ENCODE measurements around the gene FKBP5.

FKBP5 gene

DNA sequence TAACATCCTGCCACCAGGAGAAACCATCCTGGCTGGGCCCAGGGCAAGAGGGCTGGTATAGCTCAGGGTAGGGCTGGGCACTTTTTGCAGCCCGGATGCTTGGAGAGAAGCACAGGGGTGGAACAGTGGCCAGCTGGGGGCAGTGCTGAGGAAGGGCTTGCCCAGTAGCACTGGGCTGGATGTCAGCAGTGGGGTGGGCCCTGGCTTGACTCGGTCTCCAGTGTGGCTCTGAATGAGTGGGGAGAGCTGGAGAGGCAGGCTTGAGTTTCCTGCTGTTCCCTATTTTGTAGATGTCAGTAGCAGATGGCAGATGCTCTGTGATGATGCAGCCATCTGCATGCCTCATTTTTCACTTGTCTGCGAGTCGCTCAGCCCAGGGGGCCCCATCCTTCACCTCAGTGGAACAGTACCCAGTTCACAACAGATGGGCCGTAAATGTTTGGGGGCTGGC, 119.7 kb downstream of the FKBP5 start:
- peak; percentile 39; the same call in 1 of the 2 replicates for TF ChIP-seq RAD21 (IDR thresholded peaks at IDR 0.05; ENCODE audit: low read depth)
- no peak for TF ChIP-seq EGR1 (IDR thresholded peaks at IDR 0.05)
- TF ChIP-seq, protein P1, sequence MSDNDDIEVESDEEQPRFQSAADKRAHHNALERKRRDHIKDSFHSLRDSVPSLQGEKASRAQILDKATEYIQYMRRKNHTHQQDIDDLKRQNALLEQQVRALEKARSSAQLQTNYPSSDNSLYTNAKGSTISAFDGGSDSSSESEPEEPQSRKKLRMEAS (IDR thresholded peaks at IDR 0.05) = no peak

GRCh38 chr6:35566794-35567193, 121.9 kb downstream of the FKBP5 start:
- TF ChIP-seq ZBTB7A (IDR thresholded peaks at IDR 0.05; ENCODE audit: low read depth) = no peak
- no peak for TF ChIP-seq CREB1 (IDR thresholded peaks at IDR 0.05; ENCODE audit: low read depth)
- TF ChIP-seq TCF12 (IDR thresholded peaks at IDR 0.05; ENCODE audit: low read depth) = no peak
- TF ChIP-seq FOXM1 (IDR thresholded peaks at IDR 0.05; ENCODE audit: borderline replicate concordance, low read depth) = no peak
- no peak for TF ChIP-seq EP300 (IDR thresholded peaks at IDR 0.05; ENCODE audit: borderline replicate concordance)
- TF ChIP-seq YY1 (IDR thresholded peaks at IDR 0.05; ENCODE audit: low read depth) = no peak
- TF ChIP-seq REST (IDR thresholded peaks at IDR 0.05; ENCODE audit: low read depth) = no peak
- TF ChIP-seq TAF1 (IDR thresholded peaks at IDR 0.05; ENCODE audit: low read depth) = no peak
- TF ChIP-seq, protein P1 (IDR thresholded peaks at IDR 0.05) = no peak
- no peak for TF ChIP-seq CEBPB (IDR thresholded peaks at IDR 0.05)
- TF ChIP-seq RAD21 (IDR thresholded peaks at IDR 0.05; ENCODE audit: low read depth) = no peak
- TF ChIP-seq EGR1 (IDR thresholded peaks at IDR 0.05) = no peak
- TF ChIP-seq, protein P2, sequence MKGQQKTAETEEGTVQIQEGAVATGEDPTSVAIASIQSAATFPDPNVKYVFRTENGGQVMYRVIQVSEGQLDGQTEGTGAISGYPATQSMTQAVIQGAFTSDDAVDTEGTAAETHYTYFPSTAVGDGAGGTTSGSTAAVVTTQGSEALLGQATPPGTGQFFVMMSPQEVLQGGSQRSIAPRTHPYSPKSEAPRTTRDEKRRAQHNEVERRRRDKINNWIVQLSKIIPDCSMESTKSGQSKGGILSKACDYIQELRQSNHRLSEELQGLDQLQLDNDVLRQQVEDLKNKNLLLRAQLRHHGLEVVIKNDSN (IDR thresholded peaks at IDR 0.05) = no peak
- TF ChIP-seq TEAD4 (IDR thresholded peaks at IDR 0.05) = no peak
- no peak for TF ChIP-seq NFIC (IDR thresholded peaks at IDR 0.05)

DNA sequence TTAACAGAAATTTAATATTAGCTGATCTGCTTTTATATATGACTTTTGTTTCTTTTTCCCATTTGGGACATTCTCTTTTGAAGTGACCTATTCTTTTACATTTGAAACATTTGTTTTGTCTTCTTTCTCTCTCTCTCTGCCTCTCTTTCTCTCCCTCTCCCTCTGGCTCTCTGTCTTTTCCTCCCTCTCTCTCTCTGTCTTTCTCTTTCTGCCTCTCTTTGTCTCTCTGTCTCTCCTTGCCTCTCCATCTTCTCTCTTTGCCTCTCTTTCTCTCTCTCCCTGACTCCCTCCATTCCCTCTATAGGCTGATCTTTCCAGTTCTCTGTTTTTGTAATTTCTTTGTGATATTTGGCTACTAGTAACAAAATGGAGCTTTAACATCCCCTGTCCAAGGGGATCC, 124.0 kb downstream of the FKBP5 start:
- TF ChIP-seq TEAD4 (IDR thresholded peaks at IDR 0.05) (no peak), RAD21 (IDR thresholded peaks at IDR 0.05; ENCODE audit: low read depth) (no peak), REST (IDR thresholded peaks at IDR 0.05; ENCODE audit: low read depth) (no peak), EP300 (IDR thresholded peaks at IDR 0.05; ENCODE audit: borderline replicate concordance) (no peak), ZBTB7A (IDR thresholded peaks at IDR 0.05; ENCODE audit: low read depth) (no peak), FOXM1 (IDR thresholded peaks at IDR 0.05; ENCODE audit: borderline replicate concordance, low read depth) (no peak), CREB1 (IDR thresholded peaks at IDR 0.05; ENCODE audit: low read depth) (no peak), NFIC (IDR thresholded peaks at IDR 0.05) (no peak)

DNA sequence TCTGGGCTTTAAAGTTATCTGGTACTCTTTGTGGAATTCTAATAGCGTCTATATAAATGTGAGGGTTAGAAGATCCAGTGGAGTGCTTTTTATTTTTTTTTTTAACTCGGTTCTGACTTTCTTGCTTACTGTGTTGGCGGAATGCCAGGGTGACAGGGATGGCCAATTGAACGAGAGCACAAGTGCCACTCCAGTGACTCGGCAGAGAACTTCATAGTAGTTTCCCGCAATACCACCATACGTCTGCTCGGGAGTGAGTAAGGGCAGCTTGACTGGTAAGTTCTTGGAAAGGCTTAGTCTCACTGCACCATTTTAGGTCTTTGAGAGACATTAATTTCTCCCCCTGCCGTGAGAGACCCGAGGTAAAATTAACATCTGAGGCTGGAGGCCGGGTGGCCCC, 126.7 kb downstream of the FKBP5 start:
- TF ChIP-seq TAF1 (IDR thresholded peaks at IDR 0.05; ENCODE audit: low read depth) (no peak), FOXM1 (IDR thresholded peaks at IDR 0.05; ENCODE audit: borderline replicate concordance, low read depth) (no peak), NFIC (IDR thresholded peaks at IDR 0.05) (no peak), TCF12 (IDR thresholded peaks at IDR 0.05; ENCODE audit: low read depth) (no peak), YY1 (IDR thresholded peaks at IDR 0.05; ENCODE audit: low read depth) (no peak), ZBTB7A (IDR thresholded peaks at IDR 0.05; ENCODE audit: low read depth) (no peak), EGR1 (IDR thresholded peaks at IDR 0.05) (no peak), CEBPB (IDR thresholded peaks at IDR 0.05) (no peak), REST (IDR thresholded peaks at IDR 0.05; ENCODE audit: low read depth) (no peak)
- TF ChIP-seq, protein P1 (IDR thresholded peaks at IDR 0.05) = no peak
- TF ChIP-seq, protein P2 (IDR thresholded peaks at IDR 0.05) = no peak

DNA sequence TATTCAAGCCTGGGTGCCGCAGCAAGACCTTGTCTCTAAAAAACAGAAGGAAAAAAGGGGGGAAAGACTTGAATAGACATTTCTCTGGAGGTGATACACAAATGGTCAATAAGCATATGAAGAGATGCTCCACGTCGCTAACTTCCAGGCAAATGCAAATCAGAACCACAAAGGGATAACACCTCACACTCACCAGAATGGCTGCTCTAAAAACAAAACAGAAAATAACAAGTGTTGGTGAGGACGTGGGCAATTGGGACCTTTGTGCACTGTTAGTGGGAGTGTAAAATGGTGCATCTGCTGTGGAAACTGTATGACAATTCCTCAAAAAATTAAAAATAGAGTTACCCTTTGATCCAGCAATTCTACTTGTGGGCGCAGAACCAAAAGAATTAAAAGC, 127.6 kb downstream of the FKBP5 start:
- TF ChIP-seq, protein P1 (IDR thresholded peaks at IDR 0.05) = no peak
- TF ChIP-seq RAD21 (IDR thresholded peaks at IDR 0.05; ENCODE audit: low read depth) = no peak
- TF ChIP-seq CREB1 (IDR thresholded peaks at IDR 0.05; ENCODE audit: low read depth) = no peak
- TF ChIP-seq, protein P2 (IDR thresholded peaks at IDR 0.05) = no peak
- TF ChIP-seq REST (IDR thresholded peaks at IDR 0.05; ENCODE audit: low read depth) = no peak
- no peak for TF ChIP-seq EGR1 (IDR thresholded peaks at IDR 0.05)
- TF ChIP-seq ZBTB7A (IDR thresholded peaks at IDR 0.05; ENCODE audit: low read depth) = no peak
- TF ChIP-seq FOXM1 (IDR thresholded peaks at IDR 0.05; ENCODE audit: borderline replicate concordance, low read depth) = no peak
- no peak for TF ChIP-seq TCF12 (IDR thresholded peaks at IDR 0.05; ENCODE audit: low read depth)
- TF ChIP-seq EP300 (IDR thresholded peaks at IDR 0.05; ENCODE audit: borderline replicate concordance) = no peak
- no peak for TF ChIP-seq TEAD4 (IDR thresholded peaks at IDR 0.05)

Measured in Ishikawa (cell line).